Mesodermal cell (in vitro differentiated cells): ENCODE data around the gene PLEKHA6.

ENCODE experiments used
- H3K27ac ChIP-seq: 2 replicates; pipeline ENCODE4 v1.7.0; 2013; ENCODE audit warnings: mild to moderate bottlenecking, low read depth, low read length, moderate library complexity; ENCODE audit not compliant: severe bottlenecking
- H3K36me3 ChIP-seq: 2 replicates; pipeline ENCODE4 v1.7.1; 2013; ENCODE audit warnings: mild to moderate bottlenecking, low read length, moderate library complexity; ENCODE audit not compliant: control insufficient read depth, insufficient read depth
- H3K4me1 ChIP-seq: one replicate; pipeline ENCODE4 v1.7.1; 2013; ENCODE audit warnings: mild to moderate bottlenecking, low read length; ENCODE audit not compliant: insufficient read depth, control insufficient read depth, poor library complexity, severe bottlenecking
- H3K4me3 ChIP-seq: 2 replicates; pipeline ENCODE4 v1.7.0; 2013; ENCODE audit warnings: low read length, control low read depth, mild to moderate bottlenecking; ENCODE audit not compliant: insufficient read depth, poor library complexity, severe bottlenecking; ENCODE audit errors: extremely low read depth
- H3K9me3 ChIP-seq: 2 replicates; pipeline ENCODE4 v1.7.1; 2013; ENCODE audit warnings: mild to moderate bottlenecking, low read length, moderate library complexity; ENCODE audit not compliant: control insufficient read depth
- WGBS, 2 experiments: methylation state at CpG; one replicate each; pipeline ENCODE4 v1.1.5; 2013; ENCODE audit warnings: missing lambda C conversion rate in 2 of 2; ENCODE audit not compliant: insufficient coverage in 2 of 2; 5-methylcytosine and 5-hydroxymethylcytosine counted together

The PLEKHA6 gene

GRCh38 chr1:204212715-204213114 lies 147.0 kb downstream of the PLEKHA6 start:
- WGBS, 2 experiments, result 86 to 93% methylated on average over 1 of the region's 3 CpGs
- H3K9me3 ChIP-seq, result no peaks in the 10 kb centered on the region
- no peaks in the 10 kb centered on the region for H3K4me1 ChIP-seq
- H3K27ac ChIP-seq, result no peak overlapping the region
- H3K4me3 ChIP-seq, result no peak overlapping the region
- no peaks in the 10 kb centered on the region for H3K36me3 ChIP-seq

- H3K36me3 ChIP-seq, result no peaks in the 10 kb centered on the region
- H3K27ac ChIP-seq, result no peak overlapping the region
- H3K4me1 ChIP-seq, result no peaks in the 10 kb centered on the region
- H3K9me3 ChIP-seq, result no peaks in the 10 kb centered on the region
- H3K4me3 ChIP-seq, result no peak overlapping the region
- WGBS, 2 experiments, result 86 to 92% methylated on average over 7 of the region's 7 CpGs
Measured at GRCh38 chr1:204211046-204211445, 148.7 kb downstream of the PLEKHA6 start.

GRCh38 chr1:204207136-204207616 lies 152.6 kb downstream of the PLEKHA6 start:
- H3K4me3 ChIP-seq, result no peak overlapping the region
- no peaks in the 10 kb centered on the region for H3K4me1 ChIP-seq
- H3K27ac ChIP-seq, result no peak overlapping the region
- 13 to 19% methylated on average over 13 of the region's 13 CpGs for WGBS, 2 experiments
- no peaks in the 10 kb centered on the region for H3K9me3 ChIP-seq
- H3K36me3 ChIP-seq, result no peaks in the 10 kb centered on the region

- Histone ChIP-seq H3K4me3 (no peak overlapping the region), H3K27ac (no peak overlapping the region), H3K4me1 (peaks cover 2% of the 10 kb centered on the region), H3K9me3 (no peaks in the 10 kb centered on the region), H3K36me3 (no peaks in the 10 kb centered on the region)
- WGBS, 2 experiments, result 100% methylated on average over 1 of the region's 2 CpGs; no CpG with 5 or more reads in 1 of the 2 experiments
Measured at GRCh38 chr1:204206121-204206520, 153.6 kb downstream of the PLEKHA6 start.

GRCh38 chr1:204205486-204205885 lies 154.2 kb downstream of the PLEKHA6 start:
- H3K27ac ChIP-seq, result no peak overlapping the region
- peaks cover 7% of the 10 kb centered on the region for H3K4me1 ChIP-seq
- no peaks in the 10 kb centered on the region for H3K36me3 ChIP-seq
- H3K9me3 ChIP-seq, result no peaks in the 10 kb centered on the region
- H3K4me3 ChIP-seq, result no peak overlapping the region

- no peak overlapping the region for H3K27ac ChIP-seq
- H3K9me3 ChIP-seq, result no peaks in the 10 kb centered on the region
- H3K36me3 ChIP-seq, result no peaks in the 10 kb centered on the region
- no peak overlapping the region for H3K4me3 ChIP-seq
- H3K4me1 ChIP-seq, result peaks cover 7% of the 10 kb centered on the region
- no CpG with 5 or more reads among the region's 2 CpGs for WGBS, 2 experiments
Measured at GRCh38 chr1:204204944-204205343, 154.8 kb downstream of the PLEKHA6 start.

GRCh38 chr1:204203206-204203767 lies 156.4 kb downstream of the PLEKHA6 start:
- no peaks in the 10 kb centered on the region for H3K9me3 ChIP-seq
- peaks cover 23% of the 10 kb centered on the region for H3K4me1 ChIP-seq
- H3K27ac ChIP-seq, result no peak overlapping the region
- no peak overlapping the region for H3K4me3 ChIP-seq
- H3K36me3 ChIP-seq, result no peaks in the 10 kb centered on the region
- WGBS, 2 experiments, result 76 to 91% methylated on average over 5 of the region's 5 CpGs

GRCh38 chr1:204202481-204202880 lies 157.2 kb downstream of the PLEKHA6 start:
- 94 to 100% methylated on average over 4 of the region's 4 CpGs for WGBS, 2 experiments
- H3K9me3 ChIP-seq, result no peaks in the 10 kb centered on the region
- no peaks in the 10 kb centered on the region for H3K36me3 ChIP-seq
- peaks cover 31% of the 10 kb centered on the region for H3K4me1 ChIP-seq
- H3K4me3 ChIP-seq, result no peak overlapping the region
- no peak overlapping the region for H3K27ac ChIP-seq

GRCh38 chr1:204201348-204202040 lies 158.2 kb downstream of the PLEKHA6 start:
- 89 to 90% methylated on average over 12 of the region's 12 CpGs for WGBS, 2 experiments
- Histone ChIP-seq H3K9me3 (no peaks in the 10 kb centered on the region), H3K4me3 (no peak overlapping the region), H3K4me1 (peaks cover 40% of the 10 kb centered on the region), H3K27ac (no peak overlapping the region), H3K36me3 (no peaks in the 10 kb centered on the region)

GRCh38 chr1:204199579-204199978 lies 160.2 kb downstream of the PLEKHA6 start:
- no peak overlapping the region for H3K27ac ChIP-seq
- no peaks in the 10 kb centered on the region for H3K36me3 ChIP-seq

More at GRCh38 chr1:204199579-204199978, 160.2 kb downstream of the PLEKHA6 start:
- no peaks in the 10 kb centered on the region for H3K9me3 ChIP-seq
- no peak overlapping the region for H3K4me3 ChIP-seq
- 96 to 97% methylated on average over 6 to 8 of the region's 9 CpGs for WGBS, 2 experiments
- peaks cover 50% of the 10 kb centered on the region for H3K4me1 ChIP-seq
